ENCODE data around the gene NPL.

GRCh38 chr1:182786223-182786994 is 3.2 kb upstream of the NPL start:
- TF ChIP-seq CTCF (conservative IDR thresholded peaks at IDR 0.05; ENCODE audit: low read length), result peak; percentile 80
- TF ChIP-seq EZH2phosphoT487 (IDR thresholded peaks at IDR 0.05; ENCODE audit: borderline replicate concordance), result no peak
